Measurements from ENCODE around the gene OAS3. TPM values are rescaled to one million over a fixed set of nuclear protein-coding genes. Genes with fewer than 3 reads are reported as not detected.

OAS3 gene
- total and polyA plus RNA-seq, 9 of the 15 experiments (the other 6 are each of a cell fraction or from before 2014, with no cell fraction given) = 0.21 to 2.0 (median 0.83) TPM

DNA sequence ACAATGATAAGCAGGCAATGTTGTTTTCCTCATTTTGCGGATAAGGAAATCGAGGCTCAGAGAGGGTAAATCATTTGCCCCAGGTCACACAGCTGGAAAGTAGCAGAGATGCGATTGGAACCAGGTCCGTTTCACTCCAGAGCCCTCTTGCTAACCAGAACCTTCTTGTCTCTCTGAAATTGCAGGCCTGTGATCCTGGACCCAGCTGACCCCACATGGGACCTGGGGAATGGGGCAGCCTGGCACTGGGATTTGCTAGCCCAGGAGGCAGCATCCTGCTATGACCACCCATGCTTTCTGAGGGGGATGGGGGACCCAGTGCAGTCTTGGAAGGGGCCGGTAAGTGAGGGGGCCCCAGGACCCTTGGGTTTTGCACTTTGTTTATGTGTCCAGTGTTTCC is 9.5 kb downstream of the OAS3 start:
- ATAC-seq = no peak
- H3K9me3 ChIP-seq (replicated peaks; ENCODE audit: control insufficient read depth, insufficient read depth, low read depth, low read length) = no peaks in the 10 kb centered on the region
- BruUV-seq (replicated peaks) = no TSS peak
- no peaks in the 10 kb centered on the region for H3K36me3 ChIP-seq (ENCODE audit: control insufficient read depth, insufficient read depth, low read length)
- no peak overlapping the region for H3K4me2 ChIP-seq (ENCODE audit: insufficient read depth, low read length)
- DNase-seq (ENCODE audit: extremely low read depth in 1 of 4, low spot score in 3 of 4) = no peak
- ChIA-PET POLR2A (no interaction called here), CTCF (ENCODE audit: low intra/inter-chr PET ratio) (no interaction called here)
- H3K4me3 ChIP-seq = no peak overlapping the region
- no peaks in the 10 kb centered on the region for H3K9me1 ChIP-seq (ENCODE audit: control insufficient read depth, insufficient read depth, low read length)
- H3K27ac ChIP-seq (ENCODE audit: extremely low read depth, low read depth, low read length) = no peak overlapping the region
- FAIRE-seq = no peak
- H3K79me2 ChIP-seq (ENCODE audit: control insufficient read depth, insufficient read depth, low read length) = no peaks in the 10 kb centered on the region
- peaks cover 0 to 16% of the 10 kb centered on the region in 2 experiments; a peak in 2 of 5 replicates for H3K27me3 ChIP-seq (ENCODE audit: control insufficient read depth in 2 of 2, insufficient read depth in 2 of 2, low read length in 2 of 2)
- no peak overlapping the region for H2AFZ ChIP-seq (ENCODE audit: low read depth, low read length)
- H3K4me1 ChIP-seq (replicated peaks in 1 of 2; ENCODE audit: control insufficient read depth in 2 of 2, insufficient read depth in 2 of 2, low read length in 2 of 2) = no peaks in the 10 kb centered on the region
- TF ChIP-seq, protein P1, sequence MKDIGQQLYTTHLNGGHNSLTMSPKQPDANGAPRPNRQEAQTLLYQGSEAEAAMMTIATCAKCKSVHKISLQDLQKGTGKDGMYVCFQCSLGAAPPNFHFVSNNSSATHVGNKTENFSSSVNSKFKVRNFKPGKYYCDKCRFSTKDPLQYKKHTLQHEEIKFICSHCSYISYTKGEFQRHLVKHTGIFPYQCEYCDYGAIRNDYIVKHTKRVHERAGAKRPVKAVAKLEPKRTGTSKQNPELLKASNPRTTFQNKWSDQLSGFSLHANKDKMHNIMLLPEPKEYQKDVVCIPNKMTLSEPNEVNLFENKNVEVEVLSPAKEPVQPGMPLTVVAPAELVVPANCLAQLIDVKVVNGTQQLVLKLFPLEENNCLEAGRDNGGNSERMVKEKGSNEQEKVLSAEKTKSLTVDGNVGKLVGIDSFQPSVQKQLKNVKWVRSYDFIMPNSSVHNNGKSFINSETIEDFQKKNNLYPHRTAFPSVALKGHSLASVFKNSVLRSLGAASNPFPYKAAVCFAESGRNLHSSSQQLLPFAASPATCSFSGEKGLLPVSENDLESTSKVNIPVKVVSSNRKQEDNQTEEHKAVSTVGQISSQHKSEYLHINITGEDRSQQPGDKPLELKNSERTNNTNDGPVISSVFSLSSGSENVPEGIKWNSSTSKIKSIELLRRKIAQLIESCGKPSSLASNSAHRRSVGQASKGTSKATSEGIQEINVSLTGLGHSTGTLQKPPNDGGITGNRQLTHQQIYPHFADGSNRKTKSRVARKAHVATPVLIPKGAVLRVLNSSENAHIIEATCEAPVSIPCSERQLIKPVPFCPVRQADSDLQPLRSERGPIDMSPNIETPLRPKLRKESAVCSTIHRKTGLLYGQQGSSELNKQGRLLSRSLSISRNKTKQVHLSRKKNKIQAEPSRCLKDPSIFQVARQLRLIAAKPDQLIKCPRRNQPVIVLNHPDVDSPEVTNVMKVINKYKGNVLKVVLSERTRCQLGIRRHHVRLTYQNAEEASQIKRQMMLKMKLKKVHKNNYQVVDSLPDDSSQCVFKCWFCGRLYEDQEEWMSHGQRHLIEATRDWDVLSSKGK (CRISPR knock-in tag; IDR thresholded peaks at IDR 0.05) = no peak
- TF ChIP-seq RBM25 (IDR thresholded peaks at IDR 0.05; ENCODE audit: low read depth, low read length, severe bottlenecking) = peak; percentile 2
- WGBS (ENCODE audit: insufficient coverage, low coverage, missing lambda C conversion rate) = 1% methylated on average over 5 of the region's 5 CpGs
- no peak overlapping the region for H3K9ac ChIP-seq (ENCODE audit: insufficient read depth in 1 of 2, low read depth in 2 of 2, low read length in 2 of 2)
- peaks cover 4% of the 10 kb centered on the region; the same call in 1 of the 2 replicates for H4K20me1 ChIP-seq (replicated peaks; ENCODE audit: control insufficient read depth, insufficient read depth, low read length)
- in situ Hi-C loops (cut with MboI) (no loop called here), intact Hi-C loops (cut with micrococcal nuclease) (no loop called here)
